Subcutaneous abdominal adipose tissue (tissue), 5 donors: ENCODE results near the gene LETMD1.
A peak's percentile ranks its signal among the peaks of the same experiment; 100 is the strongest.

Experiments
- H3K27ac ChIP-seq: one replicate; pipeline ENCODE4 v1.7.0; 2013; ENCODE audit warnings: low read depth, mild to moderate bottlenecking, inconsistent platforms, low read length, moderate library complexity
- H3K27me3 ChIP-seq, 5 donors: one replicate each; pipeline ENCODE4 v1.7.0; 2013; ENCODE audit warnings: low read length in 5 of 5, inconsistent platforms in 1 of 5; ENCODE audit not compliant: control insufficient read depth in 5 of 5, insufficient read depth in 4 of 5
- H3K36me3 ChIP-seq, 5 donors: one replicate each; pipeline ENCODE4 v1.7.0; 2013; ENCODE audit warnings: low read length in 5 of 5; ENCODE audit not compliant: control insufficient read depth in 5 of 5, insufficient read depth in 5 of 5
- H3K4me1 ChIP-seq, 5 donors: one replicate each; pipeline ENCODE4 v1.7.0; 2013; ENCODE audit warnings: low read length in 5 of 5, mild to moderate bottlenecking in 3 of 5, moderate library complexity in 1 of 5; ENCODE audit not compliant: control insufficient read depth in 5 of 5, insufficient read depth in 5 of 5
- H3K4me3 ChIP-seq, 5 donors: one replicate each; pipeline ENCODE4 v1.7.0; 2013; ENCODE audit warnings: low read length in 5 of 5, low read depth in 1 of 5
- H3K9ac ChIP-seq, 5 donors: one replicate each; pipeline ENCODE4 v1.7.0; 2013; ENCODE audit warnings: low read length in 5 of 5, mild to moderate bottlenecking in 4 of 5, moderate library complexity in 3 of 5
- H3K9me3 ChIP-seq, 5 donors: one replicate each; pipeline ENCODE4 v1.7.0; 2013; ENCODE audit warnings: low read length in 5 of 5; ENCODE audit not compliant: control insufficient read depth in 5 of 5
- donor health status: healthy.
- donor health status: healthy.
- donor health status: healthy.
- donor health status: healthy.
- donor health status: healthy.

The LETMD1 gene

GRCh38 chr12:51025338-51025835 is 22.7 kb upstream of the LETMD1 start:
- no peaks in the 10 kb centered on the region for H3K36me3 ChIP-seq
- H3K27me3 ChIP-seq: no peaks in the 10 kb centered on the region
- peaks cover 0 to 40% (median 29%) of the 10 kb centered on the region in 5 donors for H3K4me1 ChIP-seq

GRCh38 chr12:51025836-51026638 is 22.1 kb upstream of the LETMD1 start, which contains the start of gene SLC11A2:
SLC11A2 (minus strand) TSS chr12:51026384; CDS start chr12:51010728, 15,656 bp downstream.
- no peaks in the 10 kb centered on the region for H3K27me3 ChIP-seq
- peak within 1 kb of the TSS; percentile 78 to 89 (median 84) for H3K4me3 ChIP-seq
- H3K4me1 ChIP-seq: peaks cover 0 to 40% (median 29%) of the 10 kb centered on the region in 5 donors
- H3K27ac ChIP-seq: peak within 1 kb of the TSS; percentile 98
- H3K9ac ChIP-seq: peak within 1 kb of the TSS; percentile 73 to 92 (median 89)
- no peaks in the 10 kb centered on the region for H3K36me3 ChIP-seq
- no peaks in the 10 kb centered on the region for H3K9me3 ChIP-seq

More at GRCh38 chr12:51025338-51025835, 22.7 kb upstream of the LETMD1 start:
- H3K4me3 ChIP-seq: peak overlapping the region; percentile 62 to 89 (median 84)
- H3K27ac ChIP-seq: peak overlapping the region; percentile 98
- no peaks in the 10 kb centered on the region for H3K9me3 ChIP-seq
- peak overlapping the region; percentile 73 to 92 (median 89) for H3K9ac ChIP-seq

- no peaks in the 10 kb centered on the region for H3K9me3 ChIP-seq
- peaks cover 0 to 40% (median 29%) of the 10 kb centered on the region in 5 donors for H3K4me1 ChIP-seq
- no peak overlapping the region for H3K27ac ChIP-seq
- no peaks in the 10 kb centered on the region for H3K27me3 ChIP-seq
- no peak overlapping the region for H3K9ac ChIP-seq
- no peaks in the 10 kb centered on the region for H3K36me3 ChIP-seq
- H3K4me3 ChIP-seq: no peak overlapping the region
Observed at GRCh38 chr12:51027342-51027835, 20.7 kb upstream of the LETMD1 start.

GRCh38 chr12:51028126-51028812 is 19.9 kb upstream of the LETMD1 start:
- H3K27ac ChIP-seq: peak overlapping the region; percentile 69

GRCh38 chr12:51028813-51029150 is 19.3 kb upstream of the LETMD1 start:
- Histone ChIP-seq H3K27ac (peak overlapping the region; percentile 69), H3K9ac (peak overlapping the region in 2 of 5 donors; percentile 33 to 56), H3K9me3 (no peaks in the 10 kb centered on the region), H3K4me3 (peak overlapping the region; percentile 35 to 76 (median 41)), H3K27me3 (no peaks in the 10 kb centered on the region), H3K36me3 (no peaks in the 10 kb centered on the region), H3K4me1 (peaks cover 0 to 35% (median 29%) of the 10 kb centered on the region in 5 donors)

More at GRCh38 chr12:51028126-51028812, 19.9 kb upstream of the LETMD1 start:
- Histone ChIP-seq H3K4me1 (peaks cover 0 to 36% (median 29%) of the 10 kb centered on the region in 5 donors), H3K4me3 (peak overlapping the region; percentile 35 to 76 (median 41)), H3K9me3 (no peaks in the 10 kb centered on the region), H3K27me3 (no peaks in the 10 kb centered on the region), H3K9ac (peak overlapping the region in 2 of 5 donors; percentile 33 to 56), H3K36me3 (no peaks in the 10 kb centered on the region)

- Histone ChIP-seq H3K4me1 (peaks cover 0 to 10% (median 10%) of the 10 kb centered on the region in 5 donors), H3K27ac (no peak overlapping the region), H3K27me3 (no peaks in the 10 kb centered on the region), H3K9me3 (no peaks in the 10 kb centered on the region), H3K36me3 (no peaks in the 10 kb centered on the region), H3K9ac (no peak overlapping the region), H3K4me3 (no peak overlapping the region)
Observed at GRCh38 chr12:51033048-51033447, 15.1 kb upstream of the LETMD1 start.

GRCh38 chr12:51033457-51034089 is 14.6 kb upstream of the LETMD1 start:
- H3K36me3 ChIP-seq: no peaks in the 10 kb centered on the region
- H3K4me1 ChIP-seq: peaks cover 0 to 7% (median 5%) of the 10 kb centered on the region in 5 donors
- no peak overlapping the region for H3K27ac ChIP-seq
- no peak overlapping the region for H3K4me3 ChIP-seq
- H3K27me3 ChIP-seq: no peaks in the 10 kb centered on the region
- H3K9ac ChIP-seq: no peak overlapping the region
- no peaks in the 10 kb centered on the region for H3K9me3 ChIP-seq

GRCh38 chr12:51036279-51036678 is 11.8 kb upstream of the LETMD1 start:
- no peaks in the 10 kb centered on the region for H3K9me3 ChIP-seq

GRCh38 chr12:51048661-51049251 is 629 bp downstream of the LETMD1 start:
- Histone ChIP-seq H3K27ac (peak overlapping the region; percentile 95), H3K36me3 (peaks cover 6 to 24% (median 14%) of the 10 kb centered on the region in 5 donors), H3K27me3 (no peaks in the 10 kb centered on the region), H3K4me3 (peak overlapping the region; percentile 67 to 94 (median 88)), H3K4me1 (peaks cover 7 to 24% (median 22%) of the 10 kb centered on the region in 5 donors), H3K9me3 (no peaks in the 10 kb centered on the region), H3K9ac (peak overlapping the region; percentile 57 to 97 (median 88))

More at GRCh38 chr12:51036279-51036678, 11.8 kb upstream of the LETMD1 start:
- H3K9ac ChIP-seq: no peak overlapping the region
- H3K27me3 ChIP-seq: no peaks in the 10 kb centered on the region
- no peaks in the 10 kb centered on the region for H3K4me1 ChIP-seq
- no peak overlapping the region for H3K27ac ChIP-seq
- H3K36me3 ChIP-seq: no peaks in the 10 kb centered on the region
- H3K4me3 ChIP-seq: no peak overlapping the region
